Keratinocyte (primary cell): ENCODE results near the gene PHACTR2.
"Not testable (repeated sequence)": the region's sequence is repeated elsewhere in the genome, so short reads cannot be mapped to it uniquely, and the experiment has no call there.

Experiments
- CTCF ChIP-seq, 3 experiments: IDR thresholded peaks in 1 of 3; conservative IDR thresholded peaks in 1 of 3; optimal IDR thresholded peaks in 1 of 3; 2 replicates in 2 of 3; 3 replicates in 1 of 3; pipeline versions ENCODE3 to v1.5.1; 2011; ENCODE audit warnings: low read length in 3 of 3, mild to moderate bottlenecking in 3 of 3, moderate library complexity in 2 of 3, control low read depth in 1 of 3, inconsistent platforms in 1 of 3; ENCODE audit not compliant: insufficient read depth in 2 of 3; ENCODE audit errors: extremely low read depth in 1 of 3
- EZH2 ChIP-seq: IDR thresholded peaks from one replicate; pipeline ENCODE4 v1.6.1; 2012; ENCODE audit warnings: inconsistent platforms, mild to moderate bottlenecking, low read length, moderate library complexity

GRCh38 chr6:143874503-143874902 lies 196.7 kb downstream of the PHACTR2 start:
- TF ChIP-seq EZH2; CTCF (optimal IDR thresholded peaks at IDR 0.05 in 1 of 3, IDR thresholded peaks at IDR 0.05 in 1 of 3, conservative IDR thresholded peaks at IDR 0.05 in 1 of 3; ENCODE audit: extremely low read depth in 1 of 3, insufficient read depth in 2 of 3, low read length in 3 of 3): not testable (repeated sequence)
